ENCODE measurements around the gene SLC38A7. TPM values are rescaled to one million over a fixed set of nuclear protein-coding genes. Genes with fewer than 3 reads are reported as not detected.

Gene SLC38A7
- total and polyA plus RNA-seq, 2 donors (not counting 3 experiments of a cell fraction or from before 2014, with no cell fraction given): 33.2 to 44.4 TPM

- peaks cover 98% of the 10 kb centered on the region for H3K79me2 ChIP-seq (ENCODE audit: control insufficient read depth, insufficient read depth, low read length)
- intact Hi-C loops (cut with micrococcal nuclease) (no loop called here), dilution Hi-C loops (cut with MboI; ENCODE audit: extremely low pct_ligation_motif_present, low sequenced_read_pairs) (no loop called here)
- peaks cover 11% of the 10 kb centered on the region for H4K20me1 ChIP-seq (replicated peaks; ENCODE audit: control insufficient read depth, extremely low read depth, insufficient read depth, low read length)
- peaks cover 11% of the 10 kb centered on the region for H3K4me1 ChIP-seq (ENCODE audit: control insufficient read depth, extremely low read depth, insufficient read depth, low read length)
- no peak overlapping the region for H2AFZ ChIP-seq (ENCODE audit: low read depth, low read length)
- H3K27me3 ChIP-seq (ENCODE audit: control insufficient read depth in 2 of 2, insufficient read depth in 2 of 2, low read length in 2 of 2): no peaks in the 10 kb centered on the region
- no peak overlapping the region for H3K4me3 ChIP-seq (replicated peaks in 1 of 3; ENCODE audit: insufficient read depth in 1 of 3, low read depth in 1 of 3, low read length in 3 of 3)
- no peak overlapping the region for H3K27ac ChIP-seq (ENCODE audit: insufficient read depth, low read depth, low read length)
- TF ChIP-seq MAX (IDR thresholded peaks at IDR 0.05; ENCODE audit: insufficient read depth, insufficient read length): no peak
- no peak for TF ChIP-seq MYC (IDR thresholded peaks at IDR 0.05; ENCODE audit: low read depth, low read length)
- TF ChIP-seq POLR2A (IDR thresholded peaks at IDR 0.05; ENCODE audit: low read depth, low read length): no peak
- no peak for TF ChIP-seq EZH2 (IDR thresholded peaks at IDR 0.05; ENCODE audit: borderline replicate concordance, low read depth, low read length, severe bottlenecking)
- no peak for TF ChIP-seq GATA2 (IDR thresholded peaks at IDR 0.05; ENCODE audit: insufficient read depth, insufficient read length, low read depth, low read length)
- no peak for TF ChIP-seq CTCF (IDR thresholded peaks at IDR 0.05; ENCODE audit: extremely low read depth in 1 of 2, insufficient read depth in 1 of 2, low read depth in 1 of 2, low read length in 2 of 2)
- no peak for TF ChIP-seq POLR2AphosphoS5 (IDR thresholded peaks at IDR 0.05; ENCODE audit: insufficient read depth, low read depth, low read length)
- TF ChIP-seq FOS (IDR thresholded peaks at IDR 0.05; ENCODE audit: borderline replicate concordance, insufficient read depth, low read length): no peak
- TF ChIP-seq JUN (IDR thresholded peaks at IDR 0.05; ENCODE audit: borderline replicate concordance, insufficient read depth, insufficient read length, low read depth): no peak
- FAIRE-seq (no peak), DNase-seq (ENCODE audit: low read depth, low spot score) (no peak)
- CTCF ChIA-PET: no interaction called here
- no peaks in the 10 kb centered on the region for H3K9me3 ChIP-seq (replicated peaks; ENCODE audit: control insufficient read depth, insufficient read depth, low read length)
- H3K9ac ChIP-seq (replicated peaks; ENCODE audit: extremely low read depth, insufficient read depth, low read length): no peak overlapping the region
- BruUV-seq (replicated peaks): no TSS peak
- POLR2A ChIA-PET: interaction anchor here (0.7 kb wide), 1 partner anchor 96 kb away, joined by 3 read pairs; no protein-coding TSS in a partner anchor
- peaks cover 2 to 9% of the 10 kb centered on the region in 2 experiments for H3K36me3 ChIP-seq (ENCODE audit: control insufficient read depth in 2 of 2, extremely low read depth in 1 of 2, insufficient read depth in 2 of 2, low read length in 2 of 2)
- H3K9me1 ChIP-seq (replicated peaks; ENCODE audit: control insufficient read depth, extremely low read depth, insufficient read depth, low read length): no peaks in the 10 kb centered on the region
- no peak overlapping the region for H3K4me2 ChIP-seq (ENCODE audit: insufficient read depth, low read length)
Observed at GRCh38 chr16:58624209-58624608, 60.4 kb downstream of the SLC38A7 start.

Measured in endothelial cell of umbilical vein (primary cell).